ENCODE data around the gene SGK1.

The SGK1 gene

DNA sequence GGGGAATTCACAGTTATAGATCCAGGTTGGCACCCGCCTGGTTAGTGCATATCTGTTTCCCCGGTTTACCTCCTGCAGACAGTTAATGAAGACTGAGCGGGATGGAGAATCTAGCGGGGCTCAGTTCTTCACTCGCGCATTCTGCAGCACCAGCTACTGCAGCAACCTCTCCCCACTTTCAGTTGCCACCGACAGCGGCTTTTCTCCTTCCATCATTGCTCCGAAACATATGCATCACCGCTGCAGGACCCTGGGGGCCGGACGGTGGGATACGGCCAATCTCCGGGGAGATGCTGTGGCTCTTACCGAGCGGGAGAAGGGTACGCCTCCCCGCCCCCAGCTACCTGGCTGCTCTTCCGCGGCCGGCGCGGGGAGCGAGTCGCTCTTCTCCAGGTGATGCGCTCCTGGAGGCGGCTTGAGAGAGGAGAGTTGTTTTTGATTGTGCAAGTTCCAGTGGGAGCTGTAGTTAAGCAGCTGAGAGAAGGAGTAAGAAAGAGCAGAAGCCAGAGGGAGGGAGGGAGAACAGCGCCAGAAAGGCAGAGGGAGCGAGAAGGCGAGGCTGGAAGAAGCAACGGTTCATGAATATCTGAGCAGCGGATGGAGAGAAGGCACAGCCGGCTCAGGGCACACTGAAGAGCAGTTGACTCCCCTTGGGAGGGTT is at the start of gene SGK1:
Gene SGK1 (minus strand): TSS at position 642 of the 661 bp plus-strand sequence. CDS start 652 bp downstream, outside the sequence.
- peak; percentile 44 for DNase-seq (ENCODE audit: low spot score)

GRCh38 chr6:134363323-134364039 is 45.6 kb upstream of the SGK1 start:
- no peak for DNase-seq (ENCODE audit: low spot score)

- DNase-seq (ENCODE audit: low spot score): no peak
These were observed 43.1 kb upstream of the SGK1 start for GRCh38 chr6:134361011-134361410.

GRCh38 chr6:134359302-134359701 is 41.4 kb upstream of the SGK1 start:
- DNase-seq (ENCODE audit: low spot score): no peak

- no peak for DNase-seq (ENCODE audit: low spot score)
These were observed 40.4 kb upstream of the SGK1 start for GRCh38 chr6:134358320-134358719.

DNA sequence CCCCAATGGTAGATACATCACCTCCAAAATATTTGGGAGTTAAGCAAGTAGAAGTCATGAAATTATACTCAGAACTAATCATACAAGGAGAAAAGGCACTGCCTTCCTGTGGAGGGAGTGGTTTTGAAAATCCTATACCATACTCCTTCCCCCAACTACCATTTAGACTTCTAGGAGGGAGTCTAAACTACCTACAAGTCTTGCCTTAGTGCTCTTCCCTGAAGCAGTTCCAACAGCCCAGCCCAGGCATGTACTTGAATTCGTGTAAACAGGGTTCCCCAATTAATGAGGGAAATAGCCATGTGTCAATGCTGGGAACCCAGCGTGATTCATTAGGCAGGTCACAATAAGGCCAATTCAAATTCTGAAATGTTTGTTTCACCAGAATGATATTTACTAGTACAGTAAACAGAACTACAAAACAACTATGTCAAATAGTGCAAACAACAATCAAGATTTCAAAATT is 39.1 kb upstream of the SGK1 start:
- no peak for DNase-seq (ENCODE audit: low spot score)

GRCh38 chr6:134356405-134356804 is 38.5 kb upstream of the SGK1 start:
- DNase-seq (ENCODE audit: low spot score): no peak

DNA sequence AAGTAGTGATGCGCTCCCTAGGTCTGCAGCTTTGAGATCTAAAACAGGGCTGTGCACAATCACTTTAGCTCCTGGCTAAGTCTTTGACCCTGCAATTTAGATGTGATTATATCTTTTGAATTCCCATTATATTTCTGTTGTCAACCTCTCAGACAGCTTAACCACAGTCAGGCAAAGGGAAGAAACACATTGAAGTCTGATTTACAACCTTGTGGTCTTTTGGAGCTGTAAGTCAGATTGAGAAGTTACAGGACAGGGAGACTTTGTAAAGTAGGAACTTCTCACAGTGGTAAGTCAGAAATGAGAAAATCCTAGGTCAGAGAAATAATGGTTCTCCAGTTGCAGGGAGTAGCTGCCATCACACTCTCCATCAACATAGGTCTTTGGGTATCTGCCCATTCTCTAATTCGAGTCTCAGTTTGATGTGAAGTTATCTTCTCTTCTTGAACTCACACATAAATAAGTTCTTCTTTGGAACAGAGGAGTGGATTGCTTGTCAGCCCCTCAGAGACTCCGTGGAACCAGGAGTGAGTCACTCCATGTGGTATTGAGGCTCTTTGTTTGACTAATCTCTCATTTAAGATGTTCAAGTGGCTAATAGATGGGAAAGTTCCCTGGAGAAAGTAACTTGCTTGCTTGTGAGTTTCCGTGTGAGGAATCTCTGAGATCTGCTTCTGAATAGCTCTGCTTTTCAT is 35.0 kb upstream of the SGK1 start:
- no peak for DNase-seq (ENCODE audit: low spot score)

- DNase-seq (ENCODE audit: low spot score): peak; percentile 29
These were observed 33.9 kb upstream of the SGK1 start for GRCh38 chr6:134351615-134352474.

DNA sequence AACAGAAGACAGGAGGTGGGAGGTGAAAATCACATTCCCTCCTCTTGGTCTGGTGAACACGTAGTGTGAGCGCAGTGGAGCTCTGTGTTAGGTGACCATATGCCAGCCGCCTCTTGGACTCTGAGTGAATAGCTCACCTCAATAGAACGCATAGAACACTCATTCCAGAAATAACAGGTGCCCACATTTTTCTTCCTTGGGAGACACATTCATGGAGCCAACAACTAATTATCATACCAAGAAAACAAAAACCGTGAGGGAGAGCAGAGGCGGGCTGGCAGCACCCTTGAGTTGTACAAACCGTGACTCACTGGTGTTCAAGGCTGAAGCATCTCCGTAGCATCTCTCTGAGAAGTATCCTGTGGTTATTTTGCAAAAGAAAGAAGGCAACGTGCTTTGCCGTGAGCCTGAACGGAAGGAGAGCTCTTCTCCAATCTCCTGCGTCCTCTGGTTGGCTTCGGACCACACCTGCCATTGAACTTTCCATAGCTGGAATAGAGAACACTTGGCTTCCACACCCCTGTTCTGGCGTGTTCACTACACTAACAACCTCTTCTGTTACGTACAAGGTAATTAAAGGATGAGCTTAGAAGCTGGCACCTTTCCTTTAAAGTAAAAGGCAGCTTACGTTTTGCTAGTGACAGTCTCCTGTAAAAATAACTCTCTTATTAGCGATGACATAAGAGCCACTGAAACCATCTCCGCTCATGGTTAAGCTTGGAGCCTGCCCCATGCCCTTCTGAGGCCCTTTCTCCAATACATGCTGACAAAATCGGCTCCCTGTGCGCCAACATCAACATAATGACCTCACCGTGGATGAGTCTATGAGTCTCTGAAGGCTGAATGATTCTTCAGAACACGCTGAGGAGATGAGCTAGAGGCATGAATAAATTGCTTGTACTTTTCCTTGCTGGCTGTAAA is 30.2 kb upstream of the SGK1 start:
- DNase-seq (ENCODE audit: low spot score): no peak

GRCh38 chr6:134346932-134347545 is 29.1 kb upstream of the SGK1 start:
- DNase-seq (ENCODE audit: low spot score): no peak

DNA sequence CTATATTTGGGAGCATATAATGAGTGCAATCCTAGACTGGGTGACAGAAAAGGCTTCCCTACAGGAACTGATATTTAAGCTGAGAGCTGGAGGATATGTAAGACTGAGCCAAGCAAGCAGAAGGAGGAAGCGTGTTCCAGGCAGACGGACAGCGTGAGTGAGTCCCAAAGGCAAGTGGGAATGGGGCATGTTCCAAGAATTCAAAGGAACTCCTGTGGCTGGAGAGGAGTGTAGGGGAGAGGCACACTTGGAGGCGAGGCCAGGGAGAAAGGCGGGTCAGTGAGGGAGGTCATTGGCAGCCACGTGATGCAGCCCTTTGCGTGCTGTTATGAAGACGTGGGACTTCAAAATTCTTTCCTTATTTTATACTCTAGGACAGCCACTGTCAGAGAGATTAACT is 27.9 kb upstream of the SGK1 start:
- no peak for DNase-seq (ENCODE audit: low spot score)

DNA sequence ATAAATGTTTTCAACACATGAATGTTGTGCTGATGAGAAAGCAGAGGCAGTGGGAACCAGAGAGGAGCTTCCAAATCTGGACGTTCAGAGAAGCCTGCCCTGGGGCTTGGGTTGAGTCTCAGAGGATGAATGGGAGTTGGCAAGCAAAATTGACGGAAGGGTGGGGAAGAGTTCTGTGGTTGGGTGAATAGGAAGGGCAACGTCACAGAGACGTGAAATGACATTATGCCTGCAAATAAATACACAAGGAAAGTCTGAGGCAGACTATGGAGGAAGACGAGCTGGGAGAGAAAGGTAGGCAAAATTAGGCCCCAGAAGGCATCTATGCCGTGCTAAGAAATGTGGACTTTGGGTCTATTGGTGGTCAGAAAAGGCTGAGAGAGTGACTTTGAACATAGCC is 25.2 kb upstream of the SGK1 start:
- DNase-seq (ENCODE audit: low spot score): no peak

- DNase-seq (ENCODE audit: low spot score): no peak
These were observed 24.2 kb upstream of the SGK1 start for GRCh38 chr6:134341999-134342567.

DNA sequence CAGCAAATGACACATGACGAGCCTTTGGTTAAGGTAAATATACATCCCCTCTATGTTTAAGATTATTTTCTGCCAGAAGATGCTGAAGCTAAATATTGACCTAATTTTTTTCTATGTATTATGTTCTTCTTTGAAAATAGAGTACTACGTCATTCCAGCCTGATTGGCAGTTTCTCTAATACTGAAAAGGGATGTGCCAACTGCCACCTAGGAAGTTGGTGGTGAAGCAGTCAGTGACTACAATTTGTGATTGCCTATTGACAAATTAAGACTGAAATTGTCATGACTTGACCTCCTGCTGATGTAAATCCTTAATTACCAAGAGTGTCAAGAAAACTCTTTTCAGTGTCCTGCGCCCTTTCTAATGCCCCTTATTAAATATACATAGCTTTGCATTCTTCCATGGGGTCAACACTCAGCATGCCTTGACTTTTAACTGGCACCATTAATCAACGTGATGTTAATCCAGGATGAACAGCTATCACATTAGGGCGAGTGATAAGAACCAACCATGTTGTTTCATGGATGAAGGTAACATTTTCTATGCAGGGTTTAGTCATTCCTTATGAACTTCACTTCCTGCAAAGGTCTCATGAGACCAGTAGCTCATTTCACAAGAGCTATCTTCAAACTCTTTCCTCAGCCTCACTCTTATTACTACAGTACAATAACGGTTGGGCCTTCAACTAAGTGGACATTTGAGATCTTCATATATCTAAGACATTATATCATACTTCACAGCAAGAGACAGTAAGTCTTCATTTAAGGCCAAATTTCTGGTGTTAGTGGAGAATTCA is 22.5 kb upstream of the SGK1 start:
- no peak for DNase-seq (ENCODE audit: low spot score)

DNA sequence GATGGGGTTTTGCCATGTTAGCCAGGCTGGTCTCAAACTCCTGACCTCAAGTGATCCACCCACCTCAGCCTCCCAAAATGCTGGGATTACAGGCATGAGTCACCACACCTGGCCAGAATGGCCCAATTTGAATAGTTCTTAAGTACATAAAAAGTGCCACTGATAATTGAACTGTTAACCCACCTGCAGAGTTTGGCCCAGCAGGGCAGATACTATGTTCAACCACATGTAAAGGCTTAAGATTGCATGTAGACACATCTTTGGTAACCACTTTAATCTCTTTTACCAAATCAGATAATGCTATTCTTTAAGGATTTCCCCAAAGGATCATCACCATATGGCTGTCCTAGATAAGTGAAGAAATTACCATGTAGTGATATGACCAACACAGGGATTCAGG is 21.3 kb upstream of the SGK1 start:
- no peak for DNase-seq (ENCODE audit: low spot score)

DNA sequence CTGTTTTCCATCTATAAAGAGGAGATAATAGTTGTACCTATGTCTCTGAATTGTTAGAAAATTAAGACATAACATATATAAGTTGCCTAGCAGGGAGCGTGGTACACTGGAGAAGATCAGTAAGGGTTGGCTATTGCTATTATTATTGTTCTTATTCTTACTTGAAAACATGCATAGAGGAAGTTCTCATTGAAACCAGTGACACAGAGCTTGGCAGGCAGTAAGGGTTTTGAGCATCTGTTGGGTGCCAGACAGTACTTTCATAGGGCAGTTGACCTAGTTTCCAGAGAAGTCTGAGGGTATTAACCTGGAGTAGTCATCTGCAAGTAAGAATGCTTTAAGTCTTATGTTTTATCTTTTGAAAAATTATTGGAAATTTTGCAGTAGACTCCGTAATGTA is 13.3 kb upstream of the SGK1 start:
- no peak for DNase-seq (ENCODE audit: low spot score)

DNA sequence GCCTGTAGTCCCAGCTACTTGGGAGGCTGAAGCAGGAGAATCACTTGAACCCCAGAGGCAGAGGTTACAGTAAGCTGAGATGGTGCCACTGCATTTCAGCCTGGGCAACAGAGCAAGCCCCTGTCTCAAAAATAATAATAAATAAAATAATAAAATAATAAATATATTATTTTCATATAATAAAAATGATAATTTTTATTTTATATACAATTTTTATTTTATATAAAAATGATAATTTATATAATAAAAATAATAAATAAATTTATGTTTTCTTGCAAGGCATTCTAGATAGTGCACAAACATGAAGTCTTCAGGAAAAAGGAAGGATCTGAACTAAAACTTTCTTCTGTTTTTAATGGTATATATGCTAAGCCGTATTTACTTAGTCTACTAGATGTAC is 12.6 kb upstream of the SGK1 start:
- DNase-seq (ENCODE audit: low spot score): no peak

- DNase-seq (ENCODE audit: low spot score): no peak
These were observed 10.9 kb upstream of the SGK1 start for GRCh38 chr6:134328792-134329191.
